ENCODE results near the gene ZNF18. TPM values are rescaled to one million over a fixed set of nuclear protein-coding genes. Genes with fewer than 3 reads are reported as not detected.

Gene ZNF18
- polyA plus RNA-seq, 2 of the 4 experiments (the other 2 are of a cell fraction) = 5.1 to 12.3 TPM

DNA sequence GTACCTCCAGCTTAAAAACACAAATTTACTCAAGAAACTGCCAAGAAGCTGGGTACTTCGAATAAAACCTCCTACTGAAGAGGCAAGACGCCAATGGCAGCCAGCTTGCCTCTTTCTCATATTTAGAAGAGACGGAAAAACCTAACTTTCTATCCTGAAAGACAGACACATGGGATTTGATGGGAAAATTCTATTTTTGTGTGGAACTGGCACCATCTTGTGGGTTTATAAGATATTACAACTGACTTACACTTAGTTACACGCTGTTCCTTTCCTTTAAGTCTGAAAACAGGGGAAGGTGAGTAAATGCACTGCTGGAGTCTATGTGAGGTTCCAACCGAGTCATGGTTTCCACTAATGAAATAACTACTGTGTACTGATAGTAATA lies 10.3 kb downstream of the ZNF18 start:
- H3K27ac ChIP-seq = no peak overlapping the region
- no peak overlapping the region for H3K4me2 ChIP-seq
- peak; percentile 49 to 66 for DNase-seq (ENCODE audit: low read depth in 1 of 2, low spot score in 1 of 2)
- TF ChIP-seq RAD21 (conservative IDR thresholded peaks at IDR 0.05 in 1 of 2, IDR thresholded peaks at IDR 0.05 in 1 of 2) (peak; percentile 73 to 82), SMC3 (IDR thresholded peaks at IDR 0.05) (peak; percentile 73)
- TF ChIP-seq, protein P1, sequence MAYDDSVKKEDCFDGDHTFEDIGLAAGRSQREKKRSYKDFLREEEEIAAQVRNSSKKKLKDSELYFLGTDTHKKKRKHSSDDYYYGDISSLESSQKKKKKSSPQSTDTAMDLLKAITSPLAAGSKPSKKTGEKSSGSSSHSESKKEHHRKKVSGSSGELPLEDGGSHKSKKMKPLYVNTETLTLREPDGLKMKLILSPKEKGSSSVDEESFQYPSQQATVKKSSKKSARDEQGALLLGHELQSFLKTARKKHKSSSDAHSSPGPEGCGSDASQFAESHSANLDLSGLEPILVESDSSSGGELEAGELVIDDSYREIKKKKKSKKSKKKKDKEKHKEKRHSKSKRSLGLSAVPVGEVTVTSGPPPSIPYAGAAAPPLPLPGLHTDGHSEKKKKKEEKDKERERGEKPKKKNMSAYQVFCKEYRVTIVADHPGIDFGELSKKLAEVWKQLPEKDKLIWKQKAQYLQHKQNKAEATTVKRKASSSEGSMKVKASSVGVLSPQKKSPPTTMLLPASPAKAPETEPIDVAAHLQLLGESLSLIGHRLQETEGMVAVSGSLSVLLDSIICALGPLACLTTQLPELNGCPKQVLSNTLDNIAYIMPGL (CRISPR knock-in tag; IDR thresholded peaks at IDR 0.05; ENCODE audit: borderline replicate concordance) = no peak
- TF ChIP-seq, protein P2, sequence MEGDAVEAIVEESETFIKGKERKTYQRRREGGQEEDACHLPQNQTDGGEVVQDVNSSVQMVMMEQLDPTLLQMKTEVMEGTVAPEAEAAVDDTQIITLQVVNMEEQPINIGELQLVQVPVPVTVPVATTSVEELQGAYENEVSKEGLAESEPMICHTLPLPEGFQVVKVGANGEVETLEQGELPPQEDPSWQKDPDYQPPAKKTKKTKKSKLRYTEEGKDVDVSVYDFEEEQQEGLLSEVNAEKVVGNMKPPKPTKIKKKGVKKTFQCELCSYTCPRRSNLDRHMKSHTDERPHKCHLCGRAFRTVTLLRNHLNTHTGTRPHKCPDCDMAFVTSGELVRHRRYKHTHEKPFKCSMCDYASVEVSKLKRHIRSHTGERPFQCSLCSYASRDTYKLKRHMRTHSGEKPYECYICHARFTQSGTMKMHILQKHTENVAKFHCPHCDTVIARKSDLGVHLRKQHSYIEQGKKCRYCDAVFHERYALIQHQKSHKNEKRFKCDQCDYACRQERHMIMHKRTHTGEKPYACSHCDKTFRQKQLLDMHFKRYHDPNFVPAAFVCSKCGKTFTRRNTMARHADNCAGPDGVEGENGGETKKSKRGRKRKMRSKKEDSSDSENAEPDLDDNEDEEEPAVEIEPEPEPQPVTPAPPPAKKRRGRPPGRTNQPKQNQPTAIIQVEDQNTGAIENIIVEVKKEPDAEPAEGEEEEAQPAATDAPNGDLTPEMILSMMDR (IDR thresholded peaks at IDR 0.05) = peak; percentile 79
- H3K9me3 ChIP-seq = no peaks in the 10 kb centered on the region
- peak; percentile 74 to 84; a peak in 5 of 6 replicates for ATAC-seq
- POLR2A ChIA-PET = interaction anchor here (1.3 kb wide), 1 partner anchor 11 kb away, joined by 7 read pairs; the partner anchor contains the start of gene ZNF18
- H3K4me3 ChIP-seq = no peak overlapping the region
- WGBS (ENCODE audit: missing lambda C conversion rate) = 15% methylated on average over 5 of the region's 5 CpGs
- peak; percentile 98 for FAIRE-seq
- H3K4me1 ChIP-seq = no peaks in the 10 kb centered on the region
- CTCF ChIA-PET = interaction anchor here (0.7 to 6.6 kb wide), 16 partner anchors 9 to 1340 kb away, joined by 3 to 37 read pairs (median 4); partner anchors contain the start of gene ZNF18

DNA sequence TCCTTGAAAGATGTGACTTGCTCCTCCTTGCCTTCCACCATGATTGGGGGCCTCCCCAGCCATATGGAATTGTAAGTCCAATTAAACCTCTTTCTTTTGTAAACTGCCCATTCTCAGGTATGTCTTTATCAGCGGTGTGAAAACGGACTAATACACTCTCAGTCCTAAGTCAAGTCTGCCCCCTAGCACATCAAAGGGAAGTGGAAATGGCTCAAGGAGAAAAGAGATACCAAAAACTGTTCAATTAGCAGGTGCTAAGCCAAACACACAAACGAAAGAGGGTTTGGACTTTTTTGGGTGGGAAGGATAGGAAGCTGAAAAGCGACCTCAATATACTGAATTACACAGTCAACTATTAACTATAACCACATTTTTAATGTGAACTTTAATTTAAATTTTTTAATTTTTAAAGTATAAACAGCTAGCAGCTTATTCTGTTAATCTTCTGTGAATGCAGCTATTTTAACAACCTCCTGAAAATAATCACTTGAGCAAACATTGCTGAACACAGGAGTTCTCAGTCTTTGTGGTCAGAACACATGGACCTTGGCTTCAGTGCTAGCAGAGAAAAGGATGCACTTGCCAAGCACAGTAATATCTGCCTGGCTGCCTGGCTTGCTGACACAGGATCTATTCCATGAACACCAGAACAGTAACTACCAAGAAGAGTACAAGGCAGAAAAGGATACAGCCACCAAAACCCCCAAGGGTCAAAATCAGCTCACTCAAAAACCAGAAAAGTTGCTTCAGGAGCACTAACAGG lies 10.9 kb downstream of the ZNF18 start:
- CTCF ChIA-PET = interaction anchor here (0.7 to 6.6 kb wide), 17 partner anchors 9 to 1339 kb away, joined by 3 to 37 read pairs (median 4); partner anchors contain the start of gene ZNF18
- H3K27ac ChIP-seq = no peak overlapping the region
- no peak; a peak in 1 of 6 replicates for ATAC-seq
- no peak for FAIRE-seq
- DNase-seq (ENCODE audit: low read depth in 1 of 2, low spot score in 1 of 2) = no peak
- 60% methylated on average over 4 of the region's 4 CpGs for WGBS (ENCODE audit: missing lambda C conversion rate)
- H3K4me2 ChIP-seq = no peak overlapping the region
- TF ChIP-seq RAD21 (conservative IDR thresholded peaks at IDR 0.05 in 1 of 2, IDR thresholded peaks at IDR 0.05 in 1 of 2) = no peak
- no peak for TF ChIP-seq HOXB13 (CRISPR knock-in tag; IDR thresholded peaks at IDR 0.05; ENCODE audit: low read depth)
- no peak for TF ChIP-seq CHD4 (IDR thresholded peaks at IDR 0.05; ENCODE audit: borderline replicate concordance)
- no peak for TF ChIP-seq ZFP36 (IDR thresholded peaks at IDR 0.05; ENCODE audit: borderline replicate concordance, partially characterized antibody)
- no peak for TF ChIP-seq HOXB5 (CRISPR knock-in tag; IDR thresholded peaks at IDR 0.05)
- no peak for TF ChIP-seq MYC (IDR thresholded peaks at IDR 0.05; ENCODE audit: borderline replicate concordance, low read length)
- TF ChIP-seq, protein P2 (IDR thresholded peaks at IDR 0.05) = no peak
- no peak for TF ChIP-seq RARB (CRISPR knock-in tag; IDR thresholded peaks at IDR 0.05)
- no peak for TF ChIP-seq HDAC2 (IDR thresholded peaks at IDR 0.05)
- no peak for TF ChIP-seq CBX2 (IDR thresholded peaks at IDR 0.05; ENCODE audit: borderline replicate concordance, low read depth)
- TF ChIP-seq, protein P3, sequence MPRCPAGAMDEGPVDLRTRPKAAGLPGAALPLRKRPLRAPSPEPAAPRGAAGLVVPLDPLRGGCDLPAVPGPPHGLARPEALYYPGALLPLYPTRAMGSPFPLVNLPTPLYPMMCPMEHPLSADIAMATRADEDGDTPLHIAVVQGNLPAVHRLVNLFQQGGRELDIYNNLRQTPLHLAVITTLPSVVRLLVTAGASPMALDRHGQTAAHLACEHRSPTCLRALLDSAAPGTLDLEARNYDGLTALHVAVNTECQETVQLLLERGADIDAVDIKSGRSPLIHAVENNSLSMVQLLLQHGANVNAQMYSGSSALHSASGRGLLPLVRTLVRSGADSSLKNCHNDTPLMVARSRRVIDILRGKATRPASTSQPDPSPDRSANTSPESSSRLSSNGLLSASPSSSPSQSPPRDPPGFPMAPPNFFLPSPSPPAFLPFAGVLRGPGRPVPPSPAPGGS (IDR thresholded peaks at IDR 0.05) = no peak
- TF ChIP-seq, protein P4, sequence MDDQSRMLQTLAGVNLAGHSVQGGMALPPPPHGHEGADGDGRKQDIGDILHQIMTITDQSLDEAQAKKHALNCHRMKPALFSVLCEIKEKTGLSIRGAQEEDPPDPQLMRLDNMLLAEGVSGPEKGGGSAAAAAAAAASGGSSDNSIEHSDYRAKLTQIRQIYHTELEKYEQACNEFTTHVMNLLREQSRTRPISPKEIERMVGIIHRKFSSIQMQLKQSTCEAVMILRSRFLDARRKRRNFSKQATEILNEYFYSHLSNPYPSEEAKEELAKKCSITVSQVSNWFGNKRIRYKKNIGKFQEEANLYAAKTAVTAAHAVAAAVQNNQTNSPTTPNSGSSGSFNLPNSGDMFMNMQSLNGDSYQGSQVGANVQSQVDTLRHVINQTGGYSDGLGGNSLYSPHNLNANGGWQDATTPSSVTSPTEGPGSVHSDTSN (IDR thresholded peaks at IDR 0.05) = no peak
- TF ChIP-seq NPAS2 (CRISPR knock-in tag; IDR thresholded peaks at IDR 0.05; ENCODE audit: borderline replicate concordance) = no peak
- no peak for TF ChIP-seq RCOR1 (IDR thresholded peaks at IDR 0.05; ENCODE audit: low read depth, low read length)
- no peak for TF ChIP-seq POLR2A (IDR thresholded peaks at IDR 0.05; ENCODE audit: low read length)
- no peak overlapping the region for H3K4me3 ChIP-seq
- no peaks in the 10 kb centered on the region for H3K9me3 ChIP-seq
- no peaks in the 10 kb centered on the region for H3K4me1 ChIP-seq
- POLR2A ChIA-PET = interaction anchor here (1.3 kb wide), 1 partner anchor 11 kb away, joined by 7 read pairs; the partner anchor contains the start of gene ZNF18

Measured in A549 (cell line).